Fibroblast of mammary gland (primary cell): ENCODE measurements around the gene DBX1.

Experiments used
- DNase-seq: peaks from one replicate; pipeline ENCODE4 v3.0.0-alpha.2; 2010; ENCODE audit warnings: low read depth
- H3K4me3 ChIP-seq: 2 replicates; pipeline ENCODE4 v1.5.1; 2011; ENCODE audit warnings: low read depth, mild to moderate bottlenecking, low read length, moderate library complexity; ENCODE audit not compliant: control insufficient read depth
- TF ChIP-seq, protein P1 (sequence below): conservative IDR thresholded peaks from 2 replicates; pipeline ENCODE4 v1.5.1; 2011; ENCODE audit warnings: low read depth, low read length, inconsistent platforms; ENCODE audit not compliant: control insufficient read depth, insufficient read depth

The DBX1 gene

DNA sequence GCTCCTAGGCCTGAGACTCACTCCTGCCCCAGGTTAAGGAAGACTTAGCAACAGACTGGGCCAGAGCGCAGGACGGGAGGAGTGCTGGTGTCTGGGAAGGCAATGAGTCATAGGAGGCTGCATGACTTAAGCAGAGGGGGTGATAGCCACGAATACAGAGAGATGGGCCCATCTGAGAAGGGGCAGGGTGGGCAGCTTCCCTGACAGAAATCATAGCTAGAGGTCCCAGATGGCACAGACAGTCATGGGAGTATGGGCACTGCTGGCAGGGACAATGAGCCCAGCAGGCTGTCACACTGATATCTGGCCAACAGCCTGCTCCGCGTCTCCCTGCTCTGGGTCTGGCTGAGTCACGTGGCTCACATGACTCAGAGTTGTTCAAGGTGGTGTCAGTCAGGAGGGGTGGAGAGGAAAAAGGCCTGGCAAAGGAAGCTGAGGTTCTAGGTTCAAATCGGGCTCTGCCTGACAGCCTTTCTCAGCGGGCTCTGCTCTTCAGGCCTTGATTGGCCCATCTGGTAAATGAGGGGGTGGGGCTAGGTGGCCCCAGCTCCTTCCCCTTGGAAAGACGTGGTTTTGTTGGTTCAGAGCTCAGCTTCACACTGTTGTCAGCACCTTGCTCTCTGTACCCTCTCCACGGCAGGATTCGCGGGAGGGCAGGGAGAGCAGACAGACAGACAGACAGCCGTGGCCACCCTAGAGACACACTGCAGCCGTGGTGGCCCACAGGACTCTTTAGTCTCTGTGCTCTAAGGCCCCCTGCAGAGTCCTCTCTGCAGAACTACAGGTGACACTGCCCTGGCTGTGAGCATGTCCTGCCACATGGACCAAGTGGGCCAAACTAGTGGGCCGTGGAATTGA is 47.8 kb downstream of the DBX1 start:
- DNase-seq = peak; percentile 98
- TF ChIP-seq, protein P1, sequence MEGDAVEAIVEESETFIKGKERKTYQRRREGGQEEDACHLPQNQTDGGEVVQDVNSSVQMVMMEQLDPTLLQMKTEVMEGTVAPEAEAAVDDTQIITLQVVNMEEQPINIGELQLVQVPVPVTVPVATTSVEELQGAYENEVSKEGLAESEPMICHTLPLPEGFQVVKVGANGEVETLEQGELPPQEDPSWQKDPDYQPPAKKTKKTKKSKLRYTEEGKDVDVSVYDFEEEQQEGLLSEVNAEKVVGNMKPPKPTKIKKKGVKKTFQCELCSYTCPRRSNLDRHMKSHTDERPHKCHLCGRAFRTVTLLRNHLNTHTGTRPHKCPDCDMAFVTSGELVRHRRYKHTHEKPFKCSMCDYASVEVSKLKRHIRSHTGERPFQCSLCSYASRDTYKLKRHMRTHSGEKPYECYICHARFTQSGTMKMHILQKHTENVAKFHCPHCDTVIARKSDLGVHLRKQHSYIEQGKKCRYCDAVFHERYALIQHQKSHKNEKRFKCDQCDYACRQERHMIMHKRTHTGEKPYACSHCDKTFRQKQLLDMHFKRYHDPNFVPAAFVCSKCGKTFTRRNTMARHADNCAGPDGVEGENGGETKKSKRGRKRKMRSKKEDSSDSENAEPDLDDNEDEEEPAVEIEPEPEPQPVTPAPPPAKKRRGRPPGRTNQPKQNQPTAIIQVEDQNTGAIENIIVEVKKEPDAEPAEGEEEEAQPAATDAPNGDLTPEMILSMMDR = no peak
- H3K4me3 ChIP-seq = no peak overlapping the region

- DNase-seq = no peak
- TF ChIP-seq, protein P1 = no peak
- no peak overlapping the region for H3K4me3 ChIP-seq
Observed at GRCh38 chr11:20111871-20112270, 48.4 kb downstream of the DBX1 start.

- H3K4me3 ChIP-seq = no peak overlapping the region
- TF ChIP-seq, protein P1 = peak; percentile 90
- peak; percentile 97 for DNase-seq
Observed at GRCh38 chr11:20110908-20111669, 49.2 kb downstream of the DBX1 start.

DNA sequence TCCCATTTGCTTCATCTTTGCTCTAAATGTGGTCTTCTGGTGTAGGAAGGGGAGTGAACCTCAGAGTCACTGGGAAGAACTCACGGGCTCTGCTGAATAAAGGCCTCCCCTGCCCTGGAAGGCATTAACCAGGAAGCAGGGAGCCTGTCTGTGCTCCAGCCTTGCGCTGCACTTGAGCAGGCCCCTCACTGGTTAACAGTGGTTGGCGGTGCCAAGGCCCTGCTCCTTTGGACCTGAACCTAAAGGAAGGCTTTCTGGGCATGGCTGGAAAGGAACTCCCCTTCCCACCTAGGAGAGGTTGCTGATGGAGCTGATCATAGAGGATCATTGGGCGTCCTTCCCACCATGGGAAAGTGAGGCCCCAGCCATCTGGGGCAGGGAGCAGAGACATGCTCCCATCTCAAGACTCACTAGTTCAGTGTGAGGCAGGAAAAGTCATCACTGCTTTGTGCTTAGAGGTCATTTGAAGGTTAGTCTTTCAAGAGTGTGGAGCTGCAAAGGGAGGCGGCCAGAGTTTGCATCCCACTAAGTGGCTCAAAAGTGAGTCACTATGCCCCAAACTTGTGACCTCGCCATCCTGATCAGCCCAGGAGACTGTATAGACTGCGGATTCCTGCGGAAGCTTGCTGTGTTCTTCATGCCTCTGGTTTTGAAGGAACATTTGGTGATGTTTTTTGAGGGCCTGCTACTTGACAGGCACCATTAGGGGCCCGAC is 50.4 kb downstream of the DBX1 start:
- TF ChIP-seq, protein P1 = no peak
- DNase-seq = peak; percentile 70

More for the DNA sequence above, 50.4 kb downstream of the DBX1 start:
- H3K4me3 ChIP-seq = no peak overlapping the region
